HepG2 (cell line): ENCODE data around the gene METTL14. TPM values are rescaled to one million over a fixed set of nuclear protein-coding genes. Genes with fewer than 3 reads are reported as not detected.

Source experiments
- ATAC-seq: fragments of 200-7000 bp; cut with Tn5 transposase; 3 replicates; pipeline ENCODE4 v1.9.1; 2020; ENCODE audit warnings: mild to moderate bottlenecking, moderate library complexity
- BruUV-seq: library from RNA; stranded (reverse); fragments of 400-500 nt; replicated peaks from 2 replicates; lab custom pipeline; 2021; lab: Mats Ljungman, UMichigan
- CTCF ChIA-PET: fragments of 300-600 bp; formaldehyde crosslinking; extraction: SDS; loops from one replicate; lab custom pipeline; 2021; ENCODE audit warnings: low total read pairs, inconsistent platforms, low intra/inter-chr PET ratio; lab: Yijun Ruan, JAX
- POLR2A ChIA-PET: fragments of 350-600 bp; sonication (Branson Sonifier 250); formaldehyde crosslinking; loops from one replicate; lab custom pipeline; 2020; ENCODE audit warnings: antibody characterized with exemption, inconsistent platforms; lab: Yijun Ruan, JAX
- DNase-seq: peaks from one replicate; pipeline ENCODE4 v3.0.0-alpha.2; 2015; ENCODE audit warnings: low spot score
- FAIRE-seq: peaks from 3 replicates; lab custom pipeline; 2011; peaks lifted over from hg19 to GRCh38; lab: Jason Lieb, UNC
- H2AFZ ChIP-seq: one replicate; pipeline ENCODE4 v1.6.1; 2011; ENCODE audit warnings: low read length, inconsistent platforms
- H3K27ac ChIP-seq: fragments of 300-600 bp; 3 replicates; pipeline ENCODE4 v1.8.0; 2011; ENCODE audit warnings: mixed run types, mild to moderate bottlenecking, mixed read lengths, low read length, inconsistent platforms; ENCODE audit not compliant: insufficient read depth; ENCODE audit errors: extremely low read length
- H3K27me3 ChIP-seq, 2 experiments: fragments of 200-600 bp in 1 of 2; 2 replicates in 1 of 2; 3 replicates in 1 of 2; pipeline versions ENCODE4 v1.6.0 to v1.8.0; 2011; ENCODE audit warnings: low read length in 2 of 2, mild to moderate bottlenecking in 2 of 2, moderate library complexity in 2 of 2, inconsistent platforms in 1 of 2; ENCODE audit not compliant: insufficient read depth in 2 of 2, control insufficient read depth in 1 of 2
- H3K36me3 ChIP-seq, 2 experiments: fragments of 200-600 bp in 1 of 2; replicated peaks in 1 of 2; 2 replicates in 1 of 2; 3 replicates in 1 of 2; pipeline versions ENCODE4 v1.5.1 to v1.8.0; 2011; ENCODE audit warnings: low read length in 2 of 2, inconsistent platforms in 1 of 2; ENCODE audit not compliant: insufficient read depth in 2 of 2, control insufficient read depth in 1 of 2
- H3K4me1 ChIP-seq: 2 replicates; pipeline ENCODE4 v1.5.1; 2012; ENCODE audit warnings: low read length, inconsistent platforms; ENCODE audit not compliant: insufficient read depth
- H3K4me2 ChIP-seq: 2 replicates; pipeline ENCODE4 v1.6.0; 2011; ENCODE audit warnings: low read depth, low read length, inconsistent platforms
- H3K4me3 ChIP-seq, 3 experiments: fragments of 200-600 bp in 1 of 3; sonication (generic), shearing (Covaris generic) in 1 of 3; replicated peaks in 1 of 3; 2 replicates each; pipeline ENCODE4 v1.5.1; 2011 to 2016; ENCODE audit warnings: low read length in 3 of 3, inconsistent platforms in 2 of 3, low read depth in 2 of 3, mild to moderate bottlenecking in 2 of 3, control low read depth in 1 of 3, mixed read lengths in 1 of 3; ENCODE audit not compliant: insufficient read depth in 1 of 3
- H3K79me2 ChIP-seq: one replicate; pipeline ENCODE4 v1.6.1; 2011; ENCODE audit warnings: low read length, inconsistent platforms; ENCODE audit not compliant: insufficient read depth
- H3K9ac ChIP-seq: 2 replicates; pipeline ENCODE4 v1.6.0; 2011; ENCODE audit warnings: mild to moderate bottlenecking, low read depth, low read length, inconsistent platforms; ENCODE audit not compliant: insufficient read depth
- H3K9me3 ChIP-seq: 2 replicates; pipeline ENCODE4 v1.5.1; 2012; ENCODE audit warnings: mild to moderate bottlenecking, low read length
- H4K20me1 ChIP-seq: 2 replicates; pipeline ENCODE4 v1.6.0; 2011; ENCODE audit warnings: inconsistent platforms, mild to moderate bottlenecking, low read length, moderate library complexity; ENCODE audit not compliant: insufficient read depth
- ARNTL ChIP-seq: sonication (generic); formaldehyde crosslinking; IDR thresholded peaks from 2 replicates; pipeline ENCODE4 v1.4.0; 2020; ENCODE audit warnings: mild to moderate bottlenecking, missing genetic modification reagents
- CREM ChIP-seq, 2 experiments: sonication (generic) in 1 of 2; formaldehyde crosslinking in 1 of 2; IDR thresholded peaks; 2 replicates each; pipeline versions ENCODE4 v1.4.0 to v1.6.1; 2016 to 2020; ENCODE audit warnings: antibody characterized with exemption in 1 of 2, mild to moderate bottlenecking in 1 of 2, missing genetic modification reagents in 1 of 2
- DNMT3B ChIP-seq: conservative IDR thresholded peaks from 2 replicates; pipeline ENCODE4 v1.6.1; 2016; ENCODE audit warnings: missing biosample characterization, control low read depth
- ELF3 ChIP-seq: IDR thresholded peaks from 2 replicates; pipeline ENCODE4 v1.6.1; 2016; ENCODE audit warnings: missing genetic modification reagents, missing compliant biosample characterization
- GTF3A ChIP-seq: sonication (generic); formaldehyde crosslinking; conservative IDR thresholded peaks from 2 replicates; pipeline ENCODE4 v1.4.0; 2020; ENCODE audit warnings: mild to moderate bottlenecking, missing genetic modification reagents
- HNRNPUL1 ChIP-seq: fragments of 200-400 bp; formaldehyde crosslinking; IDR thresholded peaks from 2 replicates; pipeline ENCODE4 v1.6.1; 2017; ENCODE audit warnings: low read depth, mild to moderate bottlenecking, low read length, moderate library complexity
- JUN ChIP-seq: sonication (generic); formaldehyde crosslinking; IDR thresholded peaks from 2 replicates; pipeline ENCODE4 v1.4.0; 2020; ENCODE audit warnings: mild to moderate bottlenecking, missing genetic modification reagents
- KAT8 ChIP-seq: IDR thresholded peaks from 2 replicates; pipeline ENCODE4 v1.6.1; 2016; ENCODE audit warnings: missing genetic modification reagents, missing compliant biosample characterization
- NCOA1 ChIP-seq: sonication (generic); formaldehyde crosslinking; IDR thresholded peaks from 2 replicates; pipeline ENCODE4 v1.9.0; 2021; ENCODE audit warnings: missing genetic modification reagents
- NFE2 ChIP-seq: sonication (generic); formaldehyde crosslinking; IDR thresholded peaks from 2 replicates; pipeline ENCODE4 v1.4.0; 2020; ENCODE audit warnings: missing genetic modification reagents
- NONO ChIP-seq, 2 experiments: fragments of 450-650 bp in 1 of 2; sonication (generic) in 1 of 2; formaldehyde crosslinking in 1 of 2; IDR thresholded peaks in 1 of 2; conservative IDR thresholded peaks in 1 of 2; 2 replicates each; pipeline versions ENCODE4 v1.6.1 to v1.8.0; 2017 to 2022; ENCODE audit warnings: mild to moderate bottlenecking in 1 of 2, missing genetic modification reagents in 1 of 2, moderate library complexity in 1 of 2
- POGZ ChIP-seq: sonication (generic); formaldehyde crosslinking; IDR thresholded peaks from 2 replicates; pipeline ENCODE4 v1.4.0; 2020; ENCODE audit warnings: mild to moderate bottlenecking, missing genetic modification reagents
- POLR2G ChIP-seq: fragments of 200-400 bp; formaldehyde crosslinking; IDR thresholded peaks from 2 replicates; pipeline ENCODE4 v1.6.1; 2018; ENCODE audit warnings: mild to moderate bottlenecking, low read depth, low read length, moderate library complexity
- ZFAT ChIP-seq: sonication (generic); formaldehyde crosslinking; conservative IDR thresholded peaks from 2 replicates; pipeline ENCODE4 v1.8.1; 2023; ENCODE audit warnings: missing genetic modification reagents, inconsistent platforms
- ZNF101 ChIP-seq: sonication (generic); formaldehyde crosslinking; IDR thresholded peaks from 2 replicates; pipeline ENCODE4 v1.4.0; 2020; ENCODE audit warnings: mild to moderate bottlenecking, low read depth, missing genetic modification reagents, borderline replicate concordance
- ZNF256 ChIP-seq: sonication (generic); formaldehyde crosslinking; conservative IDR thresholded peaks from 2 replicates; pipeline ENCODE4 v1.4.0; 2020; ENCODE audit warnings: missing genetic modification reagents
- WGBS: methylation state at CpG from one replicate; pipeline ENCODE4 v1.1.6; 2017; ENCODE audit warnings: low lambda C conversion rate; 5-methylcytosine and 5-hydroxymethylcytosine counted together
- in situ Hi-C: cut with HindIII; loops from 2 replicates; pipeline ENCODE4 v1.10.0; 2017; ENCODE audit warnings: low pct_unique_long_range_greater_than_20kb; ENCODE audit not compliant: extremely low pct_ligation_motif_present
- intact Hi-C: fragments of 100-400 bp; cut with micrococcal nuclease; formaldehyde crosslinking; loops from one replicate; pipeline ENCODE4 v1.10.0; 2022; ENCODE audit not compliant: unreplicated experiment
- polyA plus RNA-seq, 8 experiments: library from polyadenylated mRNA; depleted of rRNA in 3 of 8; stranded (reverse) in 7 of 8; unstranded in 1 of 8; fragments of >200 nt; fragmentation: Illumina TruSeq in 4 of 8; extraction: Trizol in 4 of 8; gene quantifications; 2 replicates each; pipeline versions ENCODE4 v1.2.1 to v1.2.3, GENCODE V29; 2011 to 2016; ENCODE audit warnings: low read depth in 4 of 8, missing spikeins in 1 of 8, mixed read lengths in 1 of 8; ENCODE audit not compliant: insufficient read depth in 1 of 8
- total RNA-seq, 5 experiments: library from RNA; depleted of rRNA; stranded (reverse); fragments of >200 nt; fragmentation: Illumina TruSeq; extraction: Trizol; gene quantifications; 2 replicates each; pipeline ENCODE4 v1.2.3, GENCODE V29; 2016; ENCODE audit warnings: low read depth in 1 of 5
- TF ChIP-seq, protein P1 (sequence below): sonication (generic); formaldehyde crosslinking; IDR thresholded peaks from 2 replicates; pipeline ENCODE4 v1.5.0; 2020; ENCODE audit warnings: missing genetic modification reagents, mild to moderate bottlenecking, borderline replicate concordance
- TF ChIP-seq, protein P2 (sequence below): IDR thresholded peaks from 2 replicates; pipeline ENCODE4 v1.6.1; 2012; ENCODE audit warnings: low read depth, low read length, improper control_type of control experiment
- TF ChIP-seq, protein P3 (sequence below): sonication (generic); formaldehyde crosslinking; IDR thresholded peaks from 2 replicates; pipeline ENCODE4 v1.5.0; 2020; ENCODE audit warnings: missing genetic modification reagents, mild to moderate bottlenecking, borderline replicate concordance

METTL14 gene
- total and polyA plus RNA-seq, 2 of the 13 experiments (the other 11 are each of a cell fraction or from before 2014, with no cell fraction given) = 11.6 to 44.9 TPM

DNA sequence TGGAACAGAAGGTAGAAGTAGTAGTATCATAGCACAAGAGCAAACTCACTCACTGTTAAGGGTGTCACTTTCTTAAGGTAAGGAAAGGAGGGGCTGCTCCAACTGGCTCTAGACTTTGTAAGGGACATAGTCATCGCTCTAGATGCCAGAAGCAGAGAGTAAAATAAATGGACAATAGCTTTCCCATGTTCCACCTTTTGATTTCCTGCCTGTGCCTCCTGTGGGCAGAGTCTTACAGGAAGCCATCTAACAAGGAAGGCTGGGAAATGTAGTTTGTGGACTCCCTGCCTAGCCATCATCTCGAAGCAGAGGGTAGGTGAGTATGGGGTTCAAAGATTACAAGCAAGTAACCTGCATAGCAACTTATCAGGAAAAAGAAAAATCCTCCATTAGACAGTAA, 1.7 kb upstream of the METTL14 start (continued):
- no peak for TF ChIP-seq NONO (IDR thresholded peaks at IDR 0.05)
- TF ChIP-seq NONO (CRISPR knock-in tag; conservative IDR thresholded peaks at IDR 0.05) = no peak
- TF ChIP-seq, protein P1, sequence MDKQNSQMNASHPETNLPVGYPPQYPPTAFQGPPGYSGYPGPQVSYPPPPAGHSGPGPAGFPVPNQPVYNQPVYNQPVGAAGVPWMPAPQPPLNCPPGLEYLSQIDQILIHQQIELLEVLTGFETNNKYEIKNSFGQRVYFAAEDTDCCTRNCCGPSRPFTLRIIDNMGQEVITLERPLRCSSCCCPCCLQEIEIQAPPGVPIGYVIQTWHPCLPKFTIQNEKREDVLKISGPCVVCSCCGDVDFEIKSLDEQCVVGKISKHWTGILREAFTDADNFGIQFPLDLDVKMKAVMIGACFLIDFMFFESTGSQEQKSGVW (CRISPR knock-in tag) = no peak
- TF ChIP-seq DNMT3B (CRISPR knock-in tag) = no peak
- TF ChIP-seq CREM (IDR thresholded peaks at IDR 0.05) = peak; percentile 60; the same call in 1 of the 2 replicates
- no peak for TF ChIP-seq CREM (CRISPR knock-in tag; IDR thresholded peaks at IDR 0.05)
- TF ChIP-seq NFE2 (CRISPR knock-in tag) = no peak
- no peak for TF ChIP-seq GTF3A
- no peak for TF ChIP-seq NCOA1 (CRISPR knock-in tag)
- no peak for TF ChIP-seq ZNF256 (CRISPR knock-in tag)
- TF ChIP-seq KAT8 = peak; percentile 76; the same call in 1 of the 2 replicates
- peak; percentile 61; the same call in 1 of the 2 replicates for TF ChIP-seq ELF3 (CRISPR knock-in tag)
- no peak for TF ChIP-seq ZFAT (CRISPR knock-in tag)
- peak; percentile 66 for TF ChIP-seq POLR2G
- TF ChIP-seq JUN (CRISPR knock-in tag) = no peak
- no peak for TF ChIP-seq ARNTL (CRISPR knock-in tag)

DNA sequence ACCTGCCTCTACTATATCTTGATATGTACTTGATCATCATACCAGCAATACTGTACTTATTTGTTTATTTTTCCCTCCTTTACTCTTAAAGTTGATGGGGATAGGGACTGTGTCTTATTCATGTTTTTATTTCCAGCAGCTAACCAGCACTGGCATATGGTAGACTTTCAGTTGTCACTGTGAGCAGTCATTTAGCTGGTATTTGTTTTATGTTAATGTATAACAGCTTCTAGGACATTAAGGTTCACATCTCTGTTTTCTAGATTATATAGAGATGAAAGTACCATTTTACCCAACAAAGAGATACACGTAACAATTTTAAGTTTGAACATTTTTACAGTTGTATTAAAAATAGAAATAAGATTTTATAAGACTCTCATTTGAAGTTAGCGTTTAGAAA, 17.9 kb downstream of the METTL14 start:
- POLR2A ChIA-PET = no interaction called here
- no peak overlapping the region for H3K27ac ChIP-seq
- intact Hi-C loops = no loop called here
- no TSS peak for BruUV-seq
- DNase-seq = peak; percentile 39
- H2AFZ ChIP-seq = no peak overlapping the region
- ATAC-seq = peak; percentile 98
- H3K4me2 ChIP-seq = peak overlapping the region; percentile 52
- no peak overlapping the region for H3K9ac ChIP-seq
- H3K9me3 ChIP-seq = no peaks in the 10 kb centered on the region
- in situ Hi-C loops = no loop called here
- no peaks in the 10 kb centered on the region for H4K20me1 ChIP-seq
- CTCF ChIA-PET = no interaction called here
- FAIRE-seq = no peak
- peaks cover 7 to 42% of the 10 kb centered on the region in 2 experiments for H3K36me3 ChIP-seq
- H3K4me1 ChIP-seq = peaks cover 22% of the 10 kb centered on the region
- 70% methylated on average over 2 of the region's 2 CpGs for WGBS
- H3K79me2 ChIP-seq = no peaks in the 10 kb centered on the region
- H3K4me3 ChIP-seq = no peak overlapping the region; a peak in 1 of 6 replicates
- H3K27me3 ChIP-seq = no peaks in the 10 kb centered on the region
- 0 out of 2 replicates have a peak, but pooled peaks have one; percentile 52 for TF ChIP-seq HNRNPUL1
- TF ChIP-seq, protein P2, sequence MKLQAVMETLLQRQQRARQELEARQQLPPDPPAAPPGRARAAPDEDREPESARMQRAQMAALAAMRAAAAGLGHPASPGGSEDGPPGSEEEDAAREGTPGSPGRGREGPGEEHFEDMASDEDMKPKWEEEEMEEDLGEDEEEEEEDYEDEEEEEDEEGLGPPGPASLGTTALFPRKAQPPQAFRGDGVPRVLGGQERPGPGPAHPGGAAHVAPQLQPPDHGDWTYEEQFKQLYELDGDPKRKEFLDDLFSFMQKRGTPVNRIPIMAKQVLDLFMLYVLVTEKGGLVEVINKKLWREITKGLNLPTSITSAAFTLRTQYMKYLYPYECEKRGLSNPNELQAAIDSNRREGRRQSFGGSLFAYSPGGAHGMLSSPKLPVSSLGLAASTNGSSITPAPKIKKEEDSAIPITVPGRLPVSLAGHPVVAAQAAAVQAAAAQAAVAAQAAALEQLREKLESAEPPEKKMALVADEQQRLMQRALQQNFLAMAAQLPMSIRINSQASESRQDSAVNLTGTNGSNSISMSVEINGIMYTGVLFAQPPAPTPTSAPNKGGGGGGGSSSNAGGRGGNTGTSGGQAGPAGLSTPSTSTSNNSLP = peak; percentile 44; the same call in 1 of the 2 replicates
- TF ChIP-seq ZNF101 (CRISPR knock-in tag) = no peak
- TF ChIP-seq, protein P3, sequence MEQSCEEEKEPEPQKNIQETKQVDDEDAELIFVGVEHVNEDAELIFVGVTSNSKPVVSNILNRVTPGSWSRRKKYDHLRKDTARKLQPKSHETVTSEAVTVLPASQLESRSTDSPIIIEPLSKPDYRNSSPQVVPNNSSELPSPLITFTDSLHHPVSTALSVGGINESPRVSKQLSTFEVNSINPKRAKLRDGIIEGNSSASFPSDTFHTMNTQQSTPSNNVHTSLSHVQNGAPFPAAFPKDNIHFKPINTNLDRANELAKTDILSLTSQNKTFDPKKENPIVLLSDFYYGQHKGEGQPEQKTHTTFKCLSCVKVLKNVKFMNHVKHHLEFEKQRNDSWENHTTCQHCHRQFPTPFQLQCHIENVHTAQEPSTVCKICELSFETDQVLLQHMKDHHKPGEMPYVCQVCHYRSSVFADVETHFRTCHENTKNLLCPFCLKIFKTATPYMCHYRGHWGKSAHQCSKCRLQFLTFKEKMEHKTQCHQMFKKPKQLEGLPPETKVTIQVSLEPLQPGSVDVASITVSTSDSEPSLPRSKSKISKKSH (CRISPR knock-in tag) = no peak
- 0 out of 2 replicates have a peak, but pooled peaks have one; percentile 30 for TF ChIP-seq POGZ (CRISPR knock-in tag)
